Measurements from ENCODE around the gene CFB. TPM values are rescaled to one million over a fixed set of nuclear protein-coding genes. Genes with fewer than 3 reads are reported as not detected.

The CFB gene
- total RNA-seq, 1 donor from 2014 or later = 0.62 TPM

DNA sequence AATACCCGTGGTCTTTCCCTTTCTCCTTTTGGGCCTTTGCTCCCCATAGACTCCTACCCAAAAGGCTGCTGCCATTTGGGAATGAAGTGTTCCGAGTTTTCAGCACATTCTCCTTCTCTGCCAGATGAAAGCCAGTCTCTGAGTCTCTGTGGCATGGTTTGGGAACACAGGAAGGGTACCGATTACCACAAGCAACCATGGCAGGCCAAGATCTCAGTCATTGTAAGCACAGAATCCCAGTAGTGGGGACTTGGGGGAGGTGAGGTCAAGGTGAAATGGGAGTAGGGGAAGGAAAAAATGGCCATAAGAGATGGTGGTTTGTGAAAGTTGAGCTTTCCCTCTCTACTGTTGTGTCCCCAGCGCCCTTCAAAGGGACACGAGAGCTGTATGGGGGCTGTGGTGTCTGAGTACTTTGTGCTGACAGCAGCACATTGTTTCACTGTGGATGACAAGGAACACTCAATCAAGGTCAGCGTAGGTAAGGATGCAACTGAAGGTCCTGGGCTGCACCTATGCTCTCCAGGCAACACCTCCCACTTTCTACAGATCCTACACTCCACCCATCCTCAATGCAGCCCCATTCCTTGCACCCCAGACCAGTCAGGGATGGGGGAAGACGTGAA, 4.1 kb downstream of the CFB start:
- no peak for DNase-seq

DNA sequence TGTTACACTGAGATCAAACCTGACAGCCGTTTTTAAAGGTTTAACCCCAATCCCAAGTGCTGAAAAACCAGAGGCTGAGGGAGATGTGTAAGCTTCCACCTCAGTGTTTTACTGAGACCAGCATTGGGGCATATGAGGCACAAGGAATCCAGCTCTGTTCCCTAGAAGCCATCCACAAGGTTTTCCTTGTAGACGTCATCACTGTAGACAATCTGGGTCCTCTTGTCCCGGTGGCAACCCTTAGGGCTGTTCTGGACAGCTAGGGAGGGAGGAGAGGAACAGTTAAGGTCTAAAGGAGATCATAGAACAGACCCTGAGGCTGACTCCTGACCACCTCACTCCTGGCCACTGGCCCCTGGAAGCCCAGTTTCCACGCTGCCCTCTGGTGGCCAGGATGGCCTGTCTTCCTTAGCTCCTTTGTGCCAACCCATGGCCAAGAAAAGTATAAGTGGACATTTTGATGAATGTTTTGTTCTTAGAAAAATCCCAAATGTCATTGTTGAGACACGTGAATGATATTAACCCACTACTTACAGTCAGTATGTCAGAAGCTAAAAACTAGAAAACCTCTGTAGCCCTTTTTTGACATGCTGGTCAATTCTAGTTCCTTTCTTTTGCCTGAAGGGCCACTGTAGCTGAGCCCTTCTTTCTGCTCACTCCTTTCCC, 6.4 kb downstream of the CFB start:
- DNase-seq = no peak

DNA sequence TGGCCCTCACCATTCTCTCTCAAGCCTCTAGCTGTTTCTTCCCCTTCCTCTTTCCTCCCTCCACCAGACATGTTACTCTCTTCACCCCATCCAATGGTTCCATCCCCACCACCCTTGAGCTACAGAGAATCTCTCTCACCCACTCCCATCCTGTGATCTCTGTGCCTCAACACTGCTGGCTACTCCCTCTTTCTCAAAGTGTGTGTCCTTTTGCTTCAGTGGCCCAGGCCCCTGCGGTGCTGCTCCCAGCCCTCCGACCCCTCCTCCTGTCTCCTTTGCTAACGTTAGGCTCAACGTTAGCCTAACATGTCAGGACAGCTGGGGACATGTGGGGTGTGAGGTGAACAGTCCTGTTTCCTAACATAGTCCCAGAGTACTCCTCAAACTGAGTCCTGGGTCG, 7.0 kb downstream of the CFB start:
- DNase-seq = no peak

DNA sequence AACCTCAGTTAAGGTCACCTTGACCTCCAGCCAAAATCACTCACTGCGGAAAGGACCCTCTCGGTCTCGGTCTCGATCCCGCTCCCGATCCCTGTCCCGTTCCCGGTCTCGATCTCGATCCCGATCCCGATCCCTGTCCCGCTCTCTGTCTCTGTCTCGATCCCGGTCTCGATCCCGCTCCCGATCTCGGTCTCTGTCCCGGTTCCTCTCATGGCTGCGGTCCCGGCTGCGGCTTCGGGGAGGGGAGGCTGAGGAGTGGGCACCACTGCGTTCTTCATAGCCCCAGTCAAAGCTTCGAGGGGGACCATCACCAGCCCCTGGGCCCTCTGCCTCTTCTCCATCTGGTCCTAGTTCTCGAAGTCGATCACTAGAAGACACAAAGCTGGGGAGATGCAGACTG, 8.6 kb downstream of the CFB start:
- DNase-seq = no peak

DNA sequence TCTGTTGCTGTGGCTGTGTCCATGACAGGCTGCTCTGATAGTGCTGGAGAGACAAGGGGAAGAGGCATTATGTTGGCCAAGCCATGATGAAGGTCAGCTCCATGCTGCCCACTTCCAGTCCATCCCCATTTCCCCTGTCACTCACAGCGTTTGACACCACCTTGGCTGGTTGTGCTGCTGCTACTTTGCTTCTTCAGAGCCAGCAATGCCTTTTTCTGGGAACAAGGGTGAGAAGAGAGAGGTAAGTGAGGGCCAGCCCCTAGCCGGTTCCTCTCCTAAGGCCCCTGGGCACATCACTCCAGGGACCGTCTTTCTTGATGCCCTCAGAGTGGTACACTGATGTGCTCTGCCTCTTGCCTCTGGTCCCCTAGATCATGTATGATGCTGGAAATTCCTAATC, 10.9 kb downstream of the CFB start:
- DNase-seq = no peak

DNA sequence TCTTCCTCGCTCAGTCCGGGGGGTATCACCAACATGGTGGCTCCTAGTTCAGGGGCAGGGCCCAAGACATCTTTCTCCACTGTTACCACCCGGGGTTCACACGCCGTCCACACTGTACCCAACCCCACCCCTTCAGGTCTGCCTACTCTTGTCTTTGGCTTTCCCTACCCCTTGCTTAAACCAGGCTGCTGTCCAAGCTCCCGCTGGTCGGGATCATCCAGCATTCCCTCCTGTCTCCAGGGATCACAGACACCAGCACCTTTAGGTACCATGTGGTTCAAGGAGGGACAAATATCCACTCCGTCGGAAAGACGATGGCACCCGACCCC, 12.5 kb downstream of the CFB start:
- DNase-seq = no peak

DNA sequence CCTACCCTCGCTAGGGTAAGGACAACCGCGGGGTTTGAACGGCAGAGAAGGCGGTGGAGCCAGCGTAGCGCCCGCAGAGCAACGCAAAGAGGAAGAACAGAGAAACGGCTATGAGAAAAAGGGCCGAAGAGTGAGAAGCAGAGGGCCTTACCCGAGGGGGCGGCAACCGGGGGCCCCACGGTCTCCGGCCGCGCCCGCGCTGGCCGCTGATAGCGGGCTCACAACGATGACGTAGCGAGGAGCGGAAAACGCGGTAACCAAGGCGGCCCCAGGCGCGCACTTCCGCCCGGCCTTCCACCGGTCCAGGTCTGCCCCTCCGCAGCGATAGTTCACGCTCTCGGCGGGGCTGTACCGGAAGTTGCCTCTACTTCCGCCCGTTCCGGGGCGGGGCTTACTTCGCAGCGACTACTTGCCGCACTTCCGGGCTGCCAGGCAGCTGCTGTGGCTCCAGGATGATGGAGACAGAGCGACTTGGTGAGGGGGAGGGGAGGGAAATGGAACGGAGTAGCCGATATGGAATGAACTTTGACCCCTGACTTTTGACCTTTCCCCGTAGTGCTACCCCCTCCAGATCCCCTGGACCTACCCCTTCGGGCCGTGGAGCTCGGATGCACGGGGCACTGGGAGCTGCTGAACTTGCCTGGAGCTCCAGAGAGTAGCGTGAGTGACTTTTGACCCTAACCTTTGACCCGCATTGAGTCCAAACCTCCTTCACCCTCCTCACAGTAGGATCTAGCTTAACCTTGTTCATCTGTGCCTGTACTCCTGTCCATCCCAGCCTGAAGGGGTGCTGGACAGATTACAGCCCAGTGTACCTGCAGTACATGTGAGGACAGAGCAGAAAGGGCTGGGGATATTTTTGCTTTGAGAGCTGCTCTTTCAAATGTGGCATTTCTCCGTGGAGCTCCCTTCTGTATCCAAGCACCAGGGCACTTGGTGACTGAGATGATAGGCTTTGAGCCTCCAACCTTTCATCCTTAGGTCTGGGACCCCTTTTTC, 13.1 kb downstream of the CFB start, which contains the start of the genes NELFE and SKIC2:
Gene NELFE, minus strand, starts transcription at position 231 of the 999 bp plus-strand sequence. CDS start 525 bp downstream, outside the sequence.
Gene SKIC2, plus strand, starts transcription at position 435 of the 999 bp plus-strand sequence. Its CDS starts 18 bp downstream, at position 453.
- peak; percentile 97 for DNase-seq

DNA sequence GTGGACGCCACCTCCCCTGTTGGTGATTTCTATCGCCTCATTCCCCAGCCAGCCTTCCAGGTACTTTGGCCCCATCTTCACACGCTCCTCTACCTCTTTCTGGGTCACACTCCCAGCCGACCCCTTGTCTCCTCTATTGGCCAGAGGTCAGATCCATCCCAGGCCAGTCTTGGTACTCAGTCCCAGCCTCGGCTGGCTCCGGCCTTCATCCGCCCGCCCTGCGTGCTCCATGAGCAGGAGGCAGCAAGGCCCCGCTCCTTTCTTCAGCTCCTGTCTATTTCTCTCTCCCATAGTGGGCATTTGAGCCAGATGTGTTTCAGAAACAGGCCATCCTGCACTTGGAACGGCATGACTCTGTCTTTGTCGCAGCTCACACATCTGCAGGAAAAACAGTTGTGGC, 15.7 kb downstream of the CFB start:
- no peak for DNase-seq

DNA sequence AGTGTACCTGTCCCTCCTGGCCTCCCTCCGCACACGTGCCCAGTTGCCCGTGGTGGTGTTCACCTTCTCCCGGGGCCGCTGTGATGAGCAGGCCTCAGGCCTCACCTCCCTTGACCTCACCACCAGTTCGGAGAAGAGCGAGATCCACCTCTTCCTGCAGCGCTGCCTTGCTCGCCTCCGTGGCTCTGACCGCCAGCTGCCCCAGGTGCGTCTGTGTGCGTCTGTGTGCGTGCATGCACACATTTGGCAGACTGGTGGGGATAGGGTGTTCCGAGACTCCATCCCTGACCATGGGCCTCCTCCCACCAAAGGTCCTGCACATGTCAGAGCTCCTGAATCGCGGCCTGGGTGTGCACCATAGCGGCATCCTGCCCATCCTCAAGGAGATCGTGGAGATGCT, 18.0 kb downstream of the CFB start:
- no peak for DNase-seq

DNA sequence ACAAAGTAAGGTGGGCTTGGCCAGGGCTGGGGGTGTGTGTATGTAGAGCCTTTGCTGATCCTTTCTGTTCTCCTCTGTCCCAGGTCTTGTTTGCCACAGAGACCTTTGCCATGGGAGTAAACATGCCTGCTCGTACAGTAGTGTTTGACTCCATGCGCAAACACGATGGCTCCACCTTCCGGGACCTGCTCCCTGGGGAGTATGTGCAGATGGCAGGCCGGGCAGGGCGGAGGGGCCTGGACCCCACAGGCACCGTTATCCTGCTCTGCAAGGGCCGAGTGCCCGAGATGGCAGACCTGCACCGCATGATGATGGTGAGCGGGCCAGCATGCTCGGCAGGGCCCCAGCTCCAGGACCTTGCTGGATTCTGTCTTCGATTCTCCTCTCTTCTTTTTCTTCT, 19.8 kb downstream of the CFB start:
- no peak for DNase-seq

DNA sequence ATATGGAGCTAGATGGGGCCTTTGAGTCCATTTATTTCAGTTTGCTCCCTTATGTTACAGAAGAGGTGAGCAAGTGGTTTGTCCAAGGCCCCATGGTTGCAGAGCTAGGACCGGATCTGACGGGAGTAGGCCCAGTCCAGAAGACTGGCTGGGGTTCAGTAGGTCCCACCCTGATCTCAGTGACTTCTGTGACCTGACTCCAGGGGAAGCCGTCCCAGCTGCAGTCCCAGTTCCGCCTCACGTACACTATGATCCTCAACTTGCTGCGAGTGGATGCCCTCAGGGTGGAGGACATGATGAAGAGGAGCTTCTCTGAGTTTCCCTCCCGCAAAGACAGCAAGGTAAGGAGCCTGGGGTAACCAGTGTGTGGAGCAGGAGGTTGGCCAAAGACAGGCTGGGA, 20.6 kb downstream of the CFB start:
- no peak for DNase-seq

DNA sequence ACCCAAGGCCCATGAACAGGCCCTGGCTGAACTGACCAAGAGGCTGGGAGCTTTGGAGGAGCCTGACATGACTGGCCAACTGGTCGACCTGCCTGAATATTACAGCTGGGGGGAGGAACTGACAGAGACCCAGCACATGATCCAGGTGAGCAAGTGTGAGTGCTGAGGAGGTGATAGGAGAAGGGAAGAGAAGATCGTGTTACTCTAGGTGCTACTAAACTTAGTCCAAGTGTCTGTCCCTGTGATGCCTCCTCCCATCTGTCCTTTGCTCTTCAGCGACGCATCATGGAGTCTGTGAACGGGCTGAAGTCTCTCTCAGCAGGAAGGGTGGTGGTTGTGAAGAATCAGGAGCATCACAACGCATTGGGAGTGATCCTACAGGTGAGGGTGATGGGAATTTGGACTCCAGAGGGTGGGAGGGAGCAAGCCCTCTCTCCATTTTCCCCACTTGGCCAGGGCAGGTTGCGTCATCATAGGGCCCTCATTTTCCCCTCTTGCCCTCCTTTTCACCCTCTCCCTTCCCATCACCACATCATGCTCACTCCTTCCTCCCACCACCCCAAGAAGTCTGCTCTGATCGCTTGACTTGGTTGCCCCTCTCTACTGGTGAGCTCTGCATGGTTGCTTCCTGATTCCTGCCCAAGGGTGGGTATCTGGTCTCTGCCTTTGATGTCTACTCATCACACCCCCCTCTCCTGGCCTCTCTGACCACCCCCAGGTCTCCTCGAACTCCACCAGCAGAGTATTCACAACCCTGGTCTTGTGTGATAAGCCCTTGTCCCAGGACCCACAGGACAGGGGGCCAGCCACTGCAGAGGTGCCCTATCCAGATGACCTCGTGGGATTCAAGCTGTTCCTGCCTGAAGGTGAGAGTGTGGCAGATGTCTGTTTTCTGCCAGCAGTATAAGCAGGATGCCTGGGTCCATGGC, 21.4 kb downstream of the CFB start:
- no peak for DNase-seq

DNA sequence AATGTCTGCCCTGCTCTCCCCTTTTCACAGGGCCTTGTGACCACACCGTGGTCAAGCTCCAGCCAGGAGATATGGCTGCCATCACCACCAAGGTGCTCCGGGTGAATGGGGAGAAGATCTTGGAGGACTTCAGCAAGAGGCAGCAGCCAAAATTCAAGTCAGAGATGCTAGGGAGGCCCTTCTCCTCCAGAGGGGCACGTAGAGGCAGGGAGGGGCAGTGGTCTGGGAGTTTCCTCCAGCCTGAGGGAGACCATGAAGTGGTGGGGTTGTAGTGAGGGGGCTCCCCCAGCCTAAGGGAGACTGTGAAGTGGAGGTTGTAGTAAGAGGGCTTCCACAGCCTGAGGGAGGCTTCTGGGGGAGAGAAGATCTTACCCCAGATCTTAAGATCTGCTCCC, 22.0 kb downstream of the CFB start:
- no peak for DNase-seq

DNA sequence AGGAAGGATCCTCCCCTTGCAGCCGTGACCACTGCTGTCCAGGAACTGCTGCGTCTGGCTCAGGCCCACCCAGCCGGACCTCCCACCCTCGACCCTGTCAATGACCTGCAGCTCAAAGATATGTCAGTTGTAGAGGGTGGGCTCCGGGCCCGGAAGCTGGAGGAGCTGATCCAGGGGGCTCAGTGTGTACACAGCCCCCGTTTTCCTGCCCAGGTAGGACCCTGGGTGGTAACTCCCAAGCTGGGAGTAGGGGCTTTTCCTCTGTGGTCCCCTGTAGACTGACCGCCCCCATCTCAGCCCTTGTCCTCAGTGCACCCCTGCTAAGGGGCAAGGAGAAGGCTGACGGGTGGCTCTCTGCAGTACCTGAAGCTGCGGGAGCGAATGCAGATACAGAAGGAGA, 22.4 kb downstream of the CFB start:
- DNase-seq = no peak

DNA sequence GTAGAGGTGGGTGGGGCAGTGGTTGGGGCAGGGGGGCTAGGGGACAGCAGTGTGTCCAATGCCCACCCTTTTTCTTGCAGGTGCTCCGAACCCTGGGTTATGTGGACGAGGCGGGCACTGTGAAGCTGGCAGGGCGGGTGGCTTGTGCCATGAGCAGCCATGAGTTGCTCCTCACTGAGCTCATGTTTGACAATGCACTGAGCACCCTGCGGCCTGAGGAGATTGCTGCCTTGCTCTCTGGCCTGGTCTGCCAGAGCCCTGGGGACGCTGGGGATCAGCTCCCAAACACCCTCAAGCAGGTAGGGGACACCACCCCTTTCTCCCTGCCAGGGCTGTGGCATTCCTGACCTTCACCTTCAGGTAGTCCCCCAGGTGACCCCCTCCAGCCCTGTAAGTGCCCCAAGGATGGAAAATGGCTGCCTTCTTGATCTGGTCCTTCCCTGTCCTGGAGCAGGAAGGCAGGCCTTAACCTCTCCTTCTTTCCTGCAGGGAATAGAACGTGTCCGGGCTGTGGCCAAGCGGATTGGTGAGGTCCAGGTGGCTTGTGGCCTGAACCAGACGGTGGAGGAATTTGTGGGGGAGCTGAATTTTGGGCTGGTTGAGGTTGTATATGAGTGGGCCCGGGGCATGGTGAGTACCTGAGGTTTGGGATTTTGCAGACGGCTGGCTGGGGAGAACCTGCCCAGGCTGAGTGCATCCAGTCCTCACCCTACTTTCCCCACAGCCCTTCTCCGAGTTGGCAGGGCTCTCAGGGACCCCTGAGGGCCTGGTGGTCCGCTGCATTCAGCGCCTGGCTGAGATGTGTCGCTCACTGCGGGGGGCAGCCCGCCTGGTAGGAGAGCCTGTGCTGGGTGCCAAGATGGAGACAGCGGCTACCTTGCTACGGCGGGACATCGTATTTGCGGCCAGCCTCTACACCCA, 23.2 kb downstream of the CFB start:
- DNase-seq = no peak

DNA sequence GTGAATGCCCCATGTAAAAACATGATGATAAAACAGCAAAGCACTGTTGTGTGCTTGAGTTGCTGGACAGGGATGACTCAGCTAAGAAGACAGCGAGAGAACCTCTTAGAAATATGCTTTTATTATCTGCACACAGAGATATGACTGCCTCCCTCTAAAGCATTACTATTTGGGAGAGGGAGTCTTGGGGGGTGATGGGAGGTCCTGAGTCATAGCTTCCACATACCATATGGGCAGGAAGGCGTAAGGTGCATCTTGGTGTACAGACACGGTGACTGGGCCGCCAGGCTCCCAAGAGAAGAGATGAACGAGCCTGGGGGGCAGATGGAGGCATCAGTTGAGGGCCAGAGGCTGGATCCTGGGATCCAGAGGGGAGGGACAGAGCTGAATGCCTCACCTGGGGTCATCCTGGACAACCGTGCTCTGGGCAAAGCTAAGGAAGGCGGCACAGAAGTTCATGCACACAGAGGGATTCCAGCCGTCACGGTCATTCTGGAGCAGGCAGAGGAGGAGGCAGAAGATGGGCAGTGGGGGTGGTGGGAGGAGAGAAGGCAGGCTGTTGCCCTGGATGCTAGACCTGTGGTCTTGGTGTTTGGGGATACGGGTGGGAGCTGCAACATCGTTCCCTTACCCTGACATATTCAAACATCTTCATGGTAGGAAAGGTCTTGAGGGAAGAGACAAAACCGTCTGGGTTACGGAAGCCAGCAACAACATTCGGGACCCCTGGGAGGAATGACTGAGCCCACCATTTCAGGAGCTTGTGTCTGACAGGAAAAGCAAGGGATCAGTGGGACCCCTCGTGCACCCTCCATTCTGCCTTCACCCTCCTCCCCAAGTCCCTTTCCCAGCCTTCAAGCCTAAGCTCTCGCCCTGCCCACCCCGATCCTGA, 24.1 kb downstream of the CFB start:
- no peak for DNase-seq

DNA sequence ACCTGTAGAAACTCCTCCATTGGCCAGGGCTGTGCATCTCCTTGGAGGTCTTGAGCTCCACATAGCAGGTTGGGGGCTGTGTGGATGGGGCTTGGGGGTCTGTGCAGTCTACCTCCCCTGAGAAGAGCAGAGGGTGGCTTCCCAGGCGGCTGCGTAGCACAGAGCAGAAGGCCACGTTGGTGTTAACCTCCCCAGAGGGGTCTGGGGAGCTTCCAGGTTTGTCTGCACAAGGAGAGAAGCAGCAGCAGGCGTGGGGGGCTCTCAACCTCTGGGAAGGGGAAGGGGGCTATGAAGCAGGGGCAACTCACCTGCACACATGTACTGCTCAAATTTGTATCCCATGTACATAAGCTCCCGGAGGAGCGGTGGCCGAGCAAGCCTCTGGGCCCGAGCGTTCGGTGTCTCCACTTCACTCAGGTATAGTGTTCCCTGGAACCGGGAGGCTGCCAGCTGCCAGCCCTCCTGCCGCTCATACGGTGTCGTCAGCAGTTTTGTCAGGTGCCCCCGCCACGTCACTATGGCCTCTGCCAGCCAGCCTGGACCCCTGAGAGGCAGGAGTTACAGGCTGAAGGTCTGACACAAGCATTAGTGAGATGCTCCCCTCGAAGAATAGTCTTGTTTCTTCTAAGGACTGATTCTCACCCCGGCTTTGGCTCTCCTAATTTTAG, 24.8 kb downstream of the CFB start:
- no peak for DNase-seq

DNA sequence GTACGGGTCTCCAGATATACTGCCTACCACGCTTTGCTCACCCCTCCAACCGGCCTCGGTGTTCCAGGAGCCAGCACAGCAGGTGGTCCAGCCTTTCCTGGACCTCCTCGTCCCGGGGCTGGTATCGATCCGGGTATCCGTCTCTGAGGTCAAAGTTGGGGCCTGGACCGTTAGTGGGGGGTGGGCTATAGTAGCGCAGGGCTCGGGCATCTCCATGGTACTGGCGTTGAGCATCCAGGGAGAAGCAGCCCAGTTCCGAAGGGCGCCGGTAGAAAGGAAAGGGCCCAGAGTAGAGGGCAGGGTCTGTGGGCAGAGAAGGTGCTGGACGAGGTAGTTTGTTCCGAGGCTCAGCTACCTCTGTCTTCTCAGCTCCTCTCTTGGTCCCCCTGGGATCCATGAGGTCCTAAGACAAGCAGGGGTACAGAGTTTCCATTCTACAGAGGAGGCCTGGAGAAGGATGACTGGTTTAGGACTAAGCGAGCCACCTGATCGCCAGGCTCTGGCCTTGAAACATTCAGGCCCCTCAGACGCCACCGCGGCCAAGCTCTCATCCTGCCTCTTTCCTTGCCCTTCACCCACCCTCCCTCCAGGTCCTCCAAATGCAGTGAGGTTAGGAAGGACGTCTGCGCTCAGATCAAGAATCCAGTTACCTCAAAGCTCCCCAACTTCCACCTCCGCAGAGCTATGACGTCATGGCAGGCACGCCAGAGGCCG, 25.5 kb downstream of the CFB start:
- DNase-seq = no peak
